A549 treated with ZK216348 at 1 μM for 4 hours (cell line): ENCODE results near the gene GPAT2. TPM values are rescaled to one million over a fixed set of nuclear protein-coding genes. Genes with fewer than 3 reads are reported as not detected.

Source experiments
- total RNA-seq: library from RNA; stranded (reverse); fragments of 200-300 nt; extraction: Qiagen RNA extraction; gene quantifications from 5 replicates; pipeline ENCODE4 v1.2.3, GENCODE V29; 2022; ENCODE audit warnings: low read depth

The GPAT2 gene, protein sequence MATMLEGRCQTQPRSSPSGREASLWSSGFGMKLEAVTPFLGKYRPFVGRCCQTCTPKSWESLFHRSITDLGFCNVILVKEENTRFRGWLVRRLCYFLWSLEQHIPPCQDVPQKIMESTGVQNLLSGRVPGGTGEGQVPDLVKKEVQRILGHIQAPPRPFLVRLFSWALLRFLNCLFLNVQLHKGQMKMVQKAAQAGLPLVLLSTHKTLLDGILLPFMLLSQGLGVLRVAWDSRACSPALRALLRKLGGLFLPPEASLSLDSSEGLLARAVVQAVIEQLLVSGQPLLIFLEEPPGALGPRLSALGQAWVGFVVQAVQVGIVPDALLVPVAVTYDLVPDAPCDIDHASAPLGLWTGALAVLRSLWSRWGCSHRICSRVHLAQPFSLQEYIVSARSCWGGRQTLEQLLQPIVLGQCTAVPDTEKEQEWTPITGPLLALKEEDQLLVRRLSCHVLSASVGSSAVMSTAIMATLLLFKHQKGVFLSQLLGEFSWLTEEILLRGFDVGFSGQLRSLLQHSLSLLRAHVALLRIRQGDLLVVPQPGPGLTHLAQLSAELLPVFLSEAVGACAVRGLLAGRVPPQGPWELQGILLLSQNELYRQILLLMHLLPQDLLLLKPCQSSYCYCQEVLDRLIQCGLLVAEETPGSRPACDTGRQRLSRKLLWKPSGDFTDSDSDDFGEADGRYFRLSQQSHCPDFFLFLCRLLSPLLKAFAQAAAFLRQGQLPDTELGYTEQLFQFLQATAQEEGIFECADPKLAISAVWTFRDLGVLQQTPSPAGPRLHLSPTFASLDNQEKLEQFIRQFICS
- total RNA-seq = not detected in 5 replicates

GRCh38 chr2:96034792-96035191, at the start of gene GPAT2:
Gene GPAT2 (minus strand): TSS chr2:96034916. CDS start chr2:96032359, 2,557 bp downstream.

GRCh38 chr2:95991351-95992094, 43.2 kb downstream of the GPAT2 start, which contains the start of gene ANKRD36C:
Gene ANKRD36C (minus strand): TSS chr2:95991824. CDS start chr2:95991708, 116 bp downstream.

Other genes with a start within 250 kb of the GPAT2 start
- gene ANKRD36C, start 43.1 kb downstream of the GPAT2 start, total RNA-seq = 3.3 to 5.8 TPM (median 5.4 TPM) in 5 replicates
- 0.04 to 0.06 TPM in 2 of 5 replicates, not detected in the others for gene ADRA2B, start 81.7 kb upstream of the GPAT2 start, total RNA-seq
- gene ASTL, start 103.6 kb upstream of the GPAT2 start, total RNA-seq = not detected in 5 replicates
- 0.22 to 0.56 TPM (median 0.54 TPM) in 4 of 5 replicates, not detected in the other for gene DUSP2, start 110.5 kb upstream of the GPAT2 start, total RNA-seq
- gene STARD7, start 173.9 kb upstream of the GPAT2 start, total RNA-seq = 83.5 to 103 TPM (median 95.6 TPM) in 5 replicates
- gene TMEM127, start 231.1 kb upstream of the GPAT2 start, total RNA-seq = 30.8 to 52.8 TPM (median 47.3 TPM) in 5 replicates
- 54.5 to 92.9 TPM (median 87.8 TPM) in 5 replicates for gene CIAO1, start 231.3 kb upstream of the GPAT2 start, total RNA-seq